Measurements from ENCODE around the gene SYT13.

SYT13 gene, protein sequence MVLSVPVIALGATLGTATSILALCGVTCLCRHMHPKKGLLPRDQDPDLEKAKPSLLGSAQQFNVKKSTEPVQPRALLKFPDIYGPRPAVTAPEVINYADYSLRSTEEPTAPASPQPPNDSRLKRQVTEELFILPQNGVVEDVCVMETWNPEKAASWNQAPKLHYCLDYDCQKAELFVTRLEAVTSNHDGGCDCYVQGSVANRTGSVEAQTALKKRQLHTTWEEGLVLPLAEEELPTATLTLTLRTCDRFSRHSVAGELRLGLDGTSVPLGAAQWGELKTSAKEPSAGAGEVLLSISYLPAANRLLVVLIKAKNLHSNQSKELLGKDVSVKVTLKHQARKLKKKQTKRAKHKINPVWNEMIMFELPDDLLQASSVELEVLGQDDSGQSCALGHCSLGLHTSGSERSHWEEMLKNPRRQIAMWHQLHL

GRCh38 chr11:45285930-45286632 lies at the start of gene SYT13:
Gene SYT13 (minus strand): TSS chr11:45286341. CDS start chr11:45286207, 134 bp downstream.
- DNase-seq, result peak; percentile 39

- no peak for DNase-seq
Observed at GRCh38 chr11:45335434-45335833, 49.3 kb upstream of the SYT13 start.

DNA sequence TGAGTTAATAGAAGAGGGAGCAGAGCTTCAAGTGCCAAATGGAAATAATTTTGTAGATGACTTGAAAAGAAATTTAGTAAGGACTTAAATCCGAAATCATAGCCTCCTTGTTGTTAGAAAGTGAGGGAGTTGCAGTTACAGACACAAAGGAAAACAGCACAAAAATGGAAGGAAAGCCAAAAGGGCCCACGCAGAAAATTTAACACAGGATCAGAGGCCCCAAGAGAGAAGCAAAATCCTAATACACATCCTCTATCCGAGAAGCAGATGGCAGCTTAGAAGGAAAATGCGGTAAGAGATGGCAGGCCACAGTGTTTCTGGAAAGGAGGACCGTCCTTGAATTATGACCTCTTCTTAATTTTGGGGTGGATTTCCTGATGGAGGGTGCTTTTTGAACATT lies 48.7 kb upstream of the SYT13 start:
- no peak for DNase-seq

GRCh38 chr11:45334410-45334809 lies 48.3 kb upstream of the SYT13 start:
- no peak for DNase-seq

DNA sequence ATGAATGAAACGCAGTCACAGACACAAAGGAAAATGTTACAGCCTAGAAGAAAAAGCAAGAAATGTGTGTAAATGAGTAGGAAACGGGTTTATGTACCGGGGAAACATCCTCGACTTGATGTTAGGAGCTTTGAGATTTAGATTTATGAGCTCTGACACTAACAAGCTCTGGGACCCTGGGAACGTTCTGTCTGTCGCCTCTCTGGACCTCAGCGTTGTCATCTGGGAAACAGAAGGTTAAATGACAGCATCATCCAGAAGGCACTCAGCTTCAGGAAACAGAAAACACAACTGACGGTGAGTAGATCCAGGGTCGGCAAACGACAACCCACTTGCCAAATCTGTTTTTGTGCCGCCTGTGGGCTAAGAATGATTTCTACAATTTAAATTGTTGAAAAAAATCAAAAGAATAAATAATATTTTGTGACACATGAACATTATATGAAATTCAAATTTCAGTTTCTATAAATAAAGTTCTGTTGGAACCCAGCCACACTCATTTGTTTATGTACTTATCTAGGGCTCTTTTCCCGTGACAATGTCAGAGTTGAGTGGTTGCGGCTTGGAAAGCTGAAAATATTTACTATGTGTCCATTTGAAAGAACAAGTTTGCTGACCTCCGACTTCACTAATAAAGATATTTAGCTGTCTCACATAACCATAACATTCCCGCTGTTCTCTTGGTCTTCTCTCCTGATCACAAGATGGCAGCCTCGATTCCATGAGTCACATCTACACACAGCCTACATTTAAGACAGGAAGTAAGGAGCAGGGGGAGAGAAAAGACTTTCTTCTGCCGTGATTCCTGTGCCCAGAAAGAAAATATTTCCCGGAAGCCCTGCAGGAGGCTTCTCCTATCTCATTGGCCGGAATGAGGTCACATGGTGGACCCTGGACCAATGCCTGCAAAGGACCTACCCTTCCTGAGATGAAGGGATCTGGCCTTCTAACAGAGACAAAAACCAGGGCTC lies 47.1 kb upstream of the SYT13 start:
- no peak for DNase-seq

DNA sequence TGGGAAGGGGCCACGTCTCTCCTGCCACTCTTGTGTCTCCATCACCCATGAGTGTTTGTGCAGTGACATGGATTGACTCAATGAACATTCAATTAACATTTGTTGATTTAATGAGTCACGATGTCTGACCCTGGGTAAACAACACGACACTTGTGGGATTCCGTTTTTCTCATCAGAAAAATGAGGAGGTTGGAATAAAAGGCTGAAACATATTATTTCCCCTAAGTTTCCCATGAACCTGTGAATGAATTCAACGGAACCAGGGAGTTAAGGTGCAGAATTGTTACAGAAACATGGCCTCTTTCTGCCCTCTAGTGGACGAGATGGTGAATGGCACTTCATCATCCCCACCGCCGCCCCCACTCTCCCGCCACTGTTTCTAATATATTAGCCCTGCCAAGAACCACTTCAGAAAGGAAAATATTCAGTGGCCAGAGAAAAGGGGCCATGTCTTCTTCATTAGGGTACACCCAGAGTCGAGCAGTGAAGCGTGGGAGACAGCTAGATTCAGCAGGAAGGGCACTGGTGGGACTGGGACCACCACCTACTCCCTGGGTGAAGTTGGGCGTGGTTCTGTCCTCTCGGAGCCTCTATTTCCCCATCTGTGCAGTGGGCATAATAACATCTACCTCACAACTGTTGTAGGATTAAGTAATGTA lies 46.3 kb upstream of the SYT13 start:
- DNase-seq, result peak; percentile 56

- DNase-seq, result no peak
Observed at GRCh38 chr11:45331839-45332238, 45.7 kb upstream of the SYT13 start.

DNA sequence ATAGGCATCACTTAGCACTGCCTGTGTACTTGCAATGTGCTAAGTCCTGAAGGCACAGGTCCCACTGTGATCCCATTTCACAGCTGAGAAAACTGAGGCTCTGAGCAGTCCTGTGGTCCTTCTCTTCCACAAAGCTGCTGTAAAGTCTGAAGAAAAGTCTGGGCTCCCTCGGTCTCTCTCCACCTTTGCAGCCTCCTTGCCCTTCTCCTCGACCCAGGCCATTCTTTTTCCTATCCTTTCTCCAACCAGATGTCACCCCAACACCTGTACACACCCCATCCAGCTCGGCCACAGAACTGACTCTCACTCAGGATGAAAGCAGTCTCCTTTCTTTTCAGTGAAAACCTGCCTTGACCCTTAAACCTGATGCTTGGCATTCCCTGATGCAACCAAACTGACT lies 42.6 kb upstream of the SYT13 start:
- no peak for DNase-seq

GRCh38 chr11:45324459-45324858 lies 38.3 kb upstream of the SYT13 start:
- no peak for DNase-seq

GRCh38 chr11:45323601-45324249 lies 37.6 kb upstream of the SYT13 start:
- DNase-seq, result no peak

GRCh38 chr11:45322891-45323600 lies 36.9 kb upstream of the SYT13 start:
- no peak for DNase-seq

GRCh38 chr11:45322111-45322705 lies 36.1 kb upstream of the SYT13 start:
- DNase-seq, result no peak

DNA sequence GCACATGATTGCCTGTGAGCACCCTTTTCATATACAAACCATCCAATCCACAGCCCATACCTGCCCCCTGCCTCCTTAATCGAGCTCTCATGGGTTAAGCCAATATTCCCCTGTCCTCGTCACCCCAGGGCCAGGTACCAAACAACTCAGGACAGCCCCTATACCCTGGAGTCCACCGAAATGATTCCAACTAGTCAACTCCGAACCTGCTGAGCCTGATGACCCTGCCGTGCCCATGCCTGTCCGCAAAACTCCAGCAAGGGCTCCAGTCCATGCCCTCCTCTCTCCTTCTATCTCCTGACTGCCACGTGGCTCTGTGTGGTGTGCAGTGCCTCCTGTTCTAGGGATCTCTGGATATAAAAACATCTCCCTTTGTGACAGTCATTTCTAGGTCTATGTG lies 35.5 kb upstream of the SYT13 start:
- no peak for DNase-seq

GRCh38 chr11:45321031-45321595 lies 35.0 kb upstream of the SYT13 start:
- no peak for DNase-seq

- no peak for DNase-seq
Observed at GRCh38 chr11:45320371-45320770, 34.2 kb upstream of the SYT13 start.

DNA sequence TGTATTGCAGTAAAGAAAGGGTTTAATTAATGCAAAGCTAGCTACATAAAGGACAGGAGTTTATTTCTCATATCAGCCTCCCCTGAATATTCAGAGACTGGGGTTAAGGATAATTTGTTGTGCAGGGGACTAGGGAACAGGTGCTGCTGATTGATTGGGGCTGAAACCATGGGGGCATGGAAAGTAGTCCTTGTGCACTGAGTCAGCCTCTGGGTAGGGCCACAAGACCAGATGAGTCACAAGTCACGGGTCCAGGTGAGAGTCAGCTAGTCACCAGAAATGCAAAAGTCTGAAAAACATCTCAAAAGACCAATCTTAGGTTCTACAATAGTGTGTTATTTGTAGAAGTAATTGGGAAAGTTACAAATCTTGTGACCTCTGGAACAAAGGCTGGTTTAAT lies 32.9 kb upstream of the SYT13 start:
- no peak for DNase-seq

DNA sequence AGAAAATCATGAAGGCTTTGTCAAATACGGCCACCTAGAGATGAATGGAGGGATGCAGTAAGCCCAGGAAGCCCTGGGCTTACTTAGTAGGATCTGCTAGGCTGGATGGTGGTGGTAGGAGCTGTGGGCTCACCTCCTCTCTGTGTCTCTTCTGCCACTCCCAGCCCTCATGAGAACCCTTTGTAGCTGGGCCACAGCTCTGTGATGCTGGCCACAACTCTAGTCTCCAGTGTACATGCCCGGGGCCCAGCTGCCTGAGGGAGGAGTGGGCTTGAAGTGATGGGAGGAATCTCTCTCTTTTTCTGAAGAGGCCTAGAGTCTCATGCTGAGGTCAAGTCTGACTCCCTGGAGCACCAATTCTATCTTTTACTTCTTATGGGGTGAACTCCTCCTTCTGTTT lies 32.4 kb upstream of the SYT13 start:
- no peak for DNase-seq

DNA sequence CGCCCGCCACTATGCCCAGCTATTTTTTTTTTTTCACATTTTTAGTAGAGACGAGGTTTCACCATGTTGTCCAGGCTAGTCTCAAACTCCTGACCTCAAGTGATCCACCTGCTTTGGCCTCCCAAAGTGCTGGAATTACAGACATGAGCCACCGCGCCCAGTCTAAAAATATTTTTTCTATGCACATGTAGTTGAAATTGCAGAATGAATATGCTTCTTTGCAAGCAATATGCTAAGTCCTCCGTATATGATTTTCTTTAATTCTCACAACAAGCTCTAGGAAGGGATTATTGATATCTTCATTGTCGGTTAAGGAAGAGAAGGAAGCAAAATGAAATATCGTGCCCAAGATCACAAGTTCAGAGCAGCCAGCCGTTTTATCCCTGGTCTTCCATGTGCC lies 30.1 kb upstream of the SYT13 start:
- DNase-seq, result no peak

DNA sequence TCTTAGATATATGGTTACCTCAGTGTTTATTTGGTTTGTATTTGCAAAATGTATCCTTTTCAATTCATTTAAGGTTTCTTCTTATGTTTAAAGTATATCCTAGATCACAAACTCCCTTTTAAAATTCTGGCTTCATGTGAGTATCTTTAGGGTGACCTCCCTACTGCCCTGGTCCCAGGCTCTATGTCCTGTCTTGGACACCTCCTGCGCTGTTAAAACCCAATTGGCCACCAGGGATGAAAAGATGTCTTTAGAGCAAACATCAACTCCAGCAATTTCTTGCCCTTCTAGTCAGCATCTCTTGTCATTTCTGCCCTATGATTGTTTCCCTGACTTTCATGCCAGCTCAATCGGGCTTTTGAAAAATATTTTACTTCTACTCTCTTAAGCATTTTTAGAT lies 28.8 kb upstream of the SYT13 start:
- DNase-seq, result no peak

GRCh38 chr11:45313171-45313865 lies 27.2 kb upstream of the SYT13 start:
- no peak for DNase-seq
